ENCODE measurements around the gene TRMO. TPM values are rescaled to one million over a fixed set of nuclear protein-coding genes. Genes with fewer than 3 reads are reported as not detected.

Gene TRMO
- polyA plus RNA-seq, 1 donor from 2014 or later, result 14.0 TPM

GRCh38 chr9:97854696-97855485 is 67.4 kb downstream of the TRMO start:
- H3K4me1 Mint-ChIP-seq, result peaks cover 4 to 12% (median 11%) of the 10 kb centered on the region in 3 donors
- H3K4me3 Mint-ChIP-seq, result peak overlapping the region; percentile 28 to 63 (median 54)
- peaks cover 69% of the 10 kb centered on the region for H3K27me3 Mint-ChIP-seq
- peaks cover 0 to 2% (median 0%) of the 10 kb centered on the region in 3 donors for H3K9me3 Mint-ChIP-seq
- peak overlapping the region in 1 of 3 donors; percentile 80 for H3K27ac Mint-ChIP-seq
- no peaks in the 10 kb centered on the region for H3K36me3 Mint-ChIP-seq

Other genes with a start within 250 kb of the TRMO start
- 33.6 TPM for gene XPA, start 225.2 kb downstream of the TRMO start, polyA plus RNA-seq
- not detected for gene FOXE1, start 69.3 kb downstream of the TRMO start, polyA plus RNA-seq
- gene HEMGN, start 15.7 kb upstream of the TRMO start, polyA plus RNA-seq, result 0.44 TPM
- 87.0 TPM for gene ANP32B, start 60.8 kb upstream of the TRMO start, polyA plus RNA-seq
- 26.9 TPM for gene NANS, start 134.2 kb upstream of the TRMO start, polyA plus RNA-seq
- 43.0 TPM for gene TRIM14, start 196.7 kb upstream of the TRMO start, polyA plus RNA-seq

Data from IgD-negative memory B cell (primary cell).